Panc1 (cell line): ENCODE data around the gene AP3M1.

Source experiments
- POLR2AphosphoS5 ChIP-seq: IDR thresholded peaks from 2 replicates; pipeline ENCODE4 v1.6.1; 2012; ENCODE audit warnings: mild to moderate bottlenecking, low read depth, low read length, moderate library complexity
- SIN3A ChIP-seq: IDR thresholded peaks from 2 replicates; pipeline ENCODE4 v1.6.1; 2012; ENCODE audit warnings: low read depth, mild to moderate bottlenecking, low read length, moderate library complexity, borderline replicate concordance; ENCODE audit not compliant: insufficient read depth
- TCF7L2 ChIP-seq: IDR thresholded peaks from 2 replicates; pipeline ENCODE4 v1.6.1; 2011; ENCODE audit warnings: mild to moderate bottlenecking, low read depth, low read length, inconsistent platforms
- TF ChIP-seq, protein P1 (sequence below): fragments of 450-650 bp; IDR thresholded peaks from 2 replicates; pipeline ENCODE4 v1.5.1; 2017; ENCODE audit warnings: mild to moderate bottlenecking
- TF ChIP-seq, protein P2 (sequence below), 2 experiments: IDR thresholded peaks; 2 replicates each; pipeline ENCODE4 v1.6.1; 2011 to 2012; ENCODE audit warnings: low read depth in 2 of 2, control low read depth in 1 of 2, low read length in 1 of 2, mild to moderate bottlenecking in 1 of 2, moderate library complexity in 1 of 2; ENCODE audit not compliant: insufficient read depth in 1 of 2

DNA sequence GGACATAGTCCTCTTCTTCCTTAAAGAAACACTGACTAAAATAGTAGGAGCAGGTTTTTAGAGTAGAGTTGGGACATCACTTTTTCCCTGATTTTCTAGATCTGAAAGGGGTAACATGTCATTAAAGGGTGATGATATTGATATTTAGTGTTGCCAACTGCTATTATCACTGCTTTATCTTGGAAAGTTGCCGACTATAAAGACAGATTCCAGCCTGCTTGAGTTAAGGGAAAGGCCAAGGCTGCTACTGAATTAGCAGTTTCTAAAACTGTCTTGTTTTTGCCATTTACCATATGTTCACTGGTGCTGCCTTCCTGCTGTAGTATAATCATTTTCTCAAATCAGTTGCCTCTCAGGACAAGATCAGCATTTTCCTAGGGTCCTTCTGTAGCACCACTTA, 29.7 kb downstream of the AP3M1 start:
- TF ChIP-seq POLR2AphosphoS5 (no peak), SIN3A (no peak), TCF7L2 (no peak)
- TF ChIP-seq, protein P1, sequence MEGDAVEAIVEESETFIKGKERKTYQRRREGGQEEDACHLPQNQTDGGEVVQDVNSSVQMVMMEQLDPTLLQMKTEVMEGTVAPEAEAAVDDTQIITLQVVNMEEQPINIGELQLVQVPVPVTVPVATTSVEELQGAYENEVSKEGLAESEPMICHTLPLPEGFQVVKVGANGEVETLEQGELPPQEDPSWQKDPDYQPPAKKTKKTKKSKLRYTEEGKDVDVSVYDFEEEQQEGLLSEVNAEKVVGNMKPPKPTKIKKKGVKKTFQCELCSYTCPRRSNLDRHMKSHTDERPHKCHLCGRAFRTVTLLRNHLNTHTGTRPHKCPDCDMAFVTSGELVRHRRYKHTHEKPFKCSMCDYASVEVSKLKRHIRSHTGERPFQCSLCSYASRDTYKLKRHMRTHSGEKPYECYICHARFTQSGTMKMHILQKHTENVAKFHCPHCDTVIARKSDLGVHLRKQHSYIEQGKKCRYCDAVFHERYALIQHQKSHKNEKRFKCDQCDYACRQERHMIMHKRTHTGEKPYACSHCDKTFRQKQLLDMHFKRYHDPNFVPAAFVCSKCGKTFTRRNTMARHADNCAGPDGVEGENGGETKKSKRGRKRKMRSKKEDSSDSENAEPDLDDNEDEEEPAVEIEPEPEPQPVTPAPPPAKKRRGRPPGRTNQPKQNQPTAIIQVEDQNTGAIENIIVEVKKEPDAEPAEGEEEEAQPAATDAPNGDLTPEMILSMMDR = no peak
- TF ChIP-seq, protein P2, sequence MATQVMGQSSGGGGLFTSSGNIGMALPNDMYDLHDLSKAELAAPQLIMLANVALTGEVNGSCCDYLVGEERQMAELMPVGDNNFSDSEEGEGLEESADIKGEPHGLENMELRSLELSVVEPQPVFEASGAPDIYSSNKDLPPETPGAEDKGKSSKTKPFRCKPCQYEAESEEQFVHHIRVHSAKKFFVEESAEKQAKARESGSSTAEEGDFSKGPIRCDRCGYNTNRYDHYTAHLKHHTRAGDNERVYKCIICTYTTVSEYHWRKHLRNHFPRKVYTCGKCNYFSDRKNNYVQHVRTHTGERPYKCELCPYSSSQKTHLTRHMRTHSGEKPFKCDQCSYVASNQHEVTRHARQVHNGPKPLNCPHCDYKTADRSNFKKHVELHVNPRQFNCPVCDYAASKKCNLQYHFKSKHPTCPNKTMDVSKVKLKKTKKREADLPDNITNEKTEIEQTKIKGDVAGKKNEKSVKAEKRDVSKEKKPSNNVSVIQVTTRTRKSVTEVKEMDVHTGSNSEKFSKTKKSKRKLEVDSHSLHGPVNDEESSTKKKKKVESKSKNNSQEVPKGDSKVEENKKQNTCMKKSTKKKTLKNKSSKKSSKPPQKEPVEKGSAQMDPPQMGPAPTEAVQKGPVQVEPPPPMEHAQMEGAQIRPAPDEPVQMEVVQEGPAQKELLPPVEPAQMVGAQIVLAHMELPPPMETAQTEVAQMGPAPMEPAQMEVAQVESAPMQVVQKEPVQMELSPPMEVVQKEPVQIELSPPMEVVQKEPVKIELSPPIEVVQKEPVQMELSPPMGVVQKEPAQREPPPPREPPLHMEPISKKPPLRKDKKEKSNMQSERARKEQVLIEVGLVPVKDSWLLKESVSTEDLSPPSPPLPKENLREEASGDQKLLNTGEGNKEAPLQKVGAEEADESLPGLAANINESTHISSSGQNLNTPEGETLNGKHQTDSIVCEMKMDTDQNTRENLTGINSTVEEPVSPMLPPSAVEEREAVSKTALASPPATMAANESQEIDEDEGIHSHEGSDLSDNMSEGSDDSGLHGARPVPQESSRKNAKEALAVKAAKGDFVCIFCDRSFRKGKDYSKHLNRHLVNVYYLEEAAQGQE (IDR thresholded peaks at IDR 0.05; ENCODE audit: insufficient read depth in 1 of 2, low read depth in 2 of 2, low read length in 1 of 2) = no peak
